Ishikawa (cell line): Measurements from ENCODE around the gene ZRANB1.

ENCODE experiments used
- CEBPB ChIP-seq: IDR thresholded peaks from 2 replicates; pipeline ENCODE4 v1.6.1; 2012
- CREB1 ChIP-seq: IDR thresholded peaks from 2 replicates; pipeline ENCODE4 v1.6.1; 2012; ENCODE audit warnings: low read depth
- EGR1 ChIP-seq: IDR thresholded peaks from 2 replicates; pipeline ENCODE4 v1.6.1; 2012
- EP300 ChIP-seq: IDR thresholded peaks from 2 replicates; pipeline ENCODE4 v1.6.1; 2012; ENCODE audit warnings: borderline replicate concordance
- FOXM1 ChIP-seq: IDR thresholded peaks from 2 replicates; pipeline ENCODE4 v1.6.1; 2012; ENCODE audit warnings: low read depth, borderline replicate concordance
- NFIC ChIP-seq: IDR thresholded peaks from 2 replicates; pipeline ENCODE4 v1.6.1; 2012
- RAD21 ChIP-seq: IDR thresholded peaks from 2 replicates; pipeline ENCODE4 v1.6.1; 2012; ENCODE audit warnings: low read depth
- TAF1 ChIP-seq: IDR thresholded peaks from 2 replicates; pipeline ENCODE4 v1.6.1; 2012; ENCODE audit warnings: low read depth, mild to moderate bottlenecking
- TCF12 ChIP-seq: IDR thresholded peaks from 2 replicates; pipeline ENCODE4 v1.6.1; 2012; ENCODE audit warnings: low read depth
- TEAD4 ChIP-seq: IDR thresholded peaks from 2 replicates; pipeline ENCODE4 v1.6.1; 2012
- YY1 ChIP-seq: IDR thresholded peaks from 2 replicates; pipeline ENCODE4 v1.6.1; 2012; ENCODE audit warnings: low read depth
- ZBTB7A ChIP-seq: IDR thresholded peaks from 2 replicates; pipeline ENCODE4 v1.6.1; 2012; ENCODE audit warnings: low read depth
- TF ChIP-seq, protein P1 (sequence below): IDR thresholded peaks from 2 replicates; pipeline ENCODE4 v1.6.1; 2012; ENCODE audit warnings: low read depth, mild to moderate bottlenecking
- TF ChIP-seq, protein P2 (sequence below): IDR thresholded peaks from 2 replicates; pipeline ENCODE4 v1.6.1; 2012
- TF ChIP-seq, protein P3 (sequence below): IDR thresholded peaks from 2 replicates; pipeline ENCODE4 v1.6.1; 2012

The ZRANB1 gene

DNA sequence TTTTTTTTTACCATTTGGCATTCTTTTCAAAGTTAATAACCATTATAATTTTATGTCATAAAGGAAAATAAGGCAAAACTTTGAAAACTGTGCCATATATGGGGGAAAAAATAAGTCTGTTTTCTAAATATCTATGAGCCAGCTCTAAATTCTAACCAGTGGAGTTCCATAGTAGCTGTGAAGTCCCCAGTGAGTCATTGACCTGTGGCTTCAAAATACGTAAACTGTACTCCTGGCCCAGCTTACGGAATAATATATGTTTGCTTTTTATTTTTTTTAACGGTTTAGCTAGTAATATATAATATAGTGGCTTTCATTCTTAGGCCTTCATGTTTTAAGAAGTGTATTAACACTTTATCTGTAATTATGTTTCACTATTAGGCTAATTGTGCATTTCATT, 20.5 kb downstream of the ZRANB1 start:
- TF ChIP-seq ZBTB7A: no peak
- TF ChIP-seq, protein P1, sequence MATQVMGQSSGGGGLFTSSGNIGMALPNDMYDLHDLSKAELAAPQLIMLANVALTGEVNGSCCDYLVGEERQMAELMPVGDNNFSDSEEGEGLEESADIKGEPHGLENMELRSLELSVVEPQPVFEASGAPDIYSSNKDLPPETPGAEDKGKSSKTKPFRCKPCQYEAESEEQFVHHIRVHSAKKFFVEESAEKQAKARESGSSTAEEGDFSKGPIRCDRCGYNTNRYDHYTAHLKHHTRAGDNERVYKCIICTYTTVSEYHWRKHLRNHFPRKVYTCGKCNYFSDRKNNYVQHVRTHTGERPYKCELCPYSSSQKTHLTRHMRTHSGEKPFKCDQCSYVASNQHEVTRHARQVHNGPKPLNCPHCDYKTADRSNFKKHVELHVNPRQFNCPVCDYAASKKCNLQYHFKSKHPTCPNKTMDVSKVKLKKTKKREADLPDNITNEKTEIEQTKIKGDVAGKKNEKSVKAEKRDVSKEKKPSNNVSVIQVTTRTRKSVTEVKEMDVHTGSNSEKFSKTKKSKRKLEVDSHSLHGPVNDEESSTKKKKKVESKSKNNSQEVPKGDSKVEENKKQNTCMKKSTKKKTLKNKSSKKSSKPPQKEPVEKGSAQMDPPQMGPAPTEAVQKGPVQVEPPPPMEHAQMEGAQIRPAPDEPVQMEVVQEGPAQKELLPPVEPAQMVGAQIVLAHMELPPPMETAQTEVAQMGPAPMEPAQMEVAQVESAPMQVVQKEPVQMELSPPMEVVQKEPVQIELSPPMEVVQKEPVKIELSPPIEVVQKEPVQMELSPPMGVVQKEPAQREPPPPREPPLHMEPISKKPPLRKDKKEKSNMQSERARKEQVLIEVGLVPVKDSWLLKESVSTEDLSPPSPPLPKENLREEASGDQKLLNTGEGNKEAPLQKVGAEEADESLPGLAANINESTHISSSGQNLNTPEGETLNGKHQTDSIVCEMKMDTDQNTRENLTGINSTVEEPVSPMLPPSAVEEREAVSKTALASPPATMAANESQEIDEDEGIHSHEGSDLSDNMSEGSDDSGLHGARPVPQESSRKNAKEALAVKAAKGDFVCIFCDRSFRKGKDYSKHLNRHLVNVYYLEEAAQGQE: no peak
- TF ChIP-seq EGR1: no peak
- no peak for TF ChIP-seq EP300
- TF ChIP-seq, protein P2, sequence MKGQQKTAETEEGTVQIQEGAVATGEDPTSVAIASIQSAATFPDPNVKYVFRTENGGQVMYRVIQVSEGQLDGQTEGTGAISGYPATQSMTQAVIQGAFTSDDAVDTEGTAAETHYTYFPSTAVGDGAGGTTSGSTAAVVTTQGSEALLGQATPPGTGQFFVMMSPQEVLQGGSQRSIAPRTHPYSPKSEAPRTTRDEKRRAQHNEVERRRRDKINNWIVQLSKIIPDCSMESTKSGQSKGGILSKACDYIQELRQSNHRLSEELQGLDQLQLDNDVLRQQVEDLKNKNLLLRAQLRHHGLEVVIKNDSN: no peak

GRCh38 chr10:124963866-124964720, 22.2 kb downstream of the ZRANB1 start:
- no peak for TF ChIP-seq RAD21
- TF ChIP-seq EGR1: no peak
- no peak for TF ChIP-seq TCF12
- TF ChIP-seq CEBPB: no peak
- TF ChIP-seq EP300: no peak
- TF ChIP-seq FOXM1: no peak
- TF ChIP-seq, protein P1: no peak
- no peak for TF ChIP-seq CREB1
- TF ChIP-seq, protein P3, sequence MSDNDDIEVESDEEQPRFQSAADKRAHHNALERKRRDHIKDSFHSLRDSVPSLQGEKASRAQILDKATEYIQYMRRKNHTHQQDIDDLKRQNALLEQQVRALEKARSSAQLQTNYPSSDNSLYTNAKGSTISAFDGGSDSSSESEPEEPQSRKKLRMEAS: no peak
- no peak for TF ChIP-seq YY1
- TF ChIP-seq, protein P2: no peak
- no peak for TF ChIP-seq TEAD4

- TF ChIP-seq, protein P2: no peak
- TF ChIP-seq TCF12: no peak
- TF ChIP-seq NFIC: no peak
- no peak for TF ChIP-seq RAD21
- no peak for TF ChIP-seq ZBTB7A
- no peak for TF ChIP-seq EGR1
- TF ChIP-seq CEBPB: no peak
- TF ChIP-seq YY1: no peak
- TF ChIP-seq FOXM1: no peak
- TF ChIP-seq TAF1: no peak
- TF ChIP-seq EP300: no peak
- TF ChIP-seq, protein P3: no peak
- TF ChIP-seq, protein P1: no peak
- TF ChIP-seq CREB1: no peak
- TF ChIP-seq TEAD4: no peak
These were observed 24.1 kb downstream of the ZRANB1 start for GRCh38 chr10:124966008-124966407.

- TF ChIP-seq RAD21: no peak
- TF ChIP-seq CREB1: no peak
- no peak for TF ChIP-seq TCF12
- no peak for TF ChIP-seq TAF1
- TF ChIP-seq FOXM1: no peak
- TF ChIP-seq YY1: no peak
- TF ChIP-seq, protein P3: no peak
- no peak for TF ChIP-seq CEBPB
- TF ChIP-seq ZBTB7A: no peak
- TF ChIP-seq, protein P2: no peak
- TF ChIP-seq, protein P1: no peak
- TF ChIP-seq NFIC: no peak
- TF ChIP-seq EP300: no peak
These were observed 25.3 kb downstream of the ZRANB1 start for GRCh38 chr10:124967255-124967654.
